ENCODE results near the gene HSD17B1.

- TF ChIP-seq, protein P1, sequence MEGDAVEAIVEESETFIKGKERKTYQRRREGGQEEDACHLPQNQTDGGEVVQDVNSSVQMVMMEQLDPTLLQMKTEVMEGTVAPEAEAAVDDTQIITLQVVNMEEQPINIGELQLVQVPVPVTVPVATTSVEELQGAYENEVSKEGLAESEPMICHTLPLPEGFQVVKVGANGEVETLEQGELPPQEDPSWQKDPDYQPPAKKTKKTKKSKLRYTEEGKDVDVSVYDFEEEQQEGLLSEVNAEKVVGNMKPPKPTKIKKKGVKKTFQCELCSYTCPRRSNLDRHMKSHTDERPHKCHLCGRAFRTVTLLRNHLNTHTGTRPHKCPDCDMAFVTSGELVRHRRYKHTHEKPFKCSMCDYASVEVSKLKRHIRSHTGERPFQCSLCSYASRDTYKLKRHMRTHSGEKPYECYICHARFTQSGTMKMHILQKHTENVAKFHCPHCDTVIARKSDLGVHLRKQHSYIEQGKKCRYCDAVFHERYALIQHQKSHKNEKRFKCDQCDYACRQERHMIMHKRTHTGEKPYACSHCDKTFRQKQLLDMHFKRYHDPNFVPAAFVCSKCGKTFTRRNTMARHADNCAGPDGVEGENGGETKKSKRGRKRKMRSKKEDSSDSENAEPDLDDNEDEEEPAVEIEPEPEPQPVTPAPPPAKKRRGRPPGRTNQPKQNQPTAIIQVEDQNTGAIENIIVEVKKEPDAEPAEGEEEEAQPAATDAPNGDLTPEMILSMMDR (IDR thresholded peaks at IDR 0.05; ENCODE audit: poor library complexity, severe bottlenecking): no peak
- no peak for TF ChIP-seq POLR2AphosphoS5 (IDR thresholded peaks at IDR 0.05)
- TF ChIP-seq EZH2 (IDR thresholded peaks at IDR 0.05; ENCODE audit: borderline replicate concordance, insufficient read depth, low read length, poor library complexity, severe bottlenecking): no peak
- TF ChIP-seq RAD21 (conservative IDR thresholded peaks at IDR 0.05): no peak
- TF ChIP-seq REST (IDR thresholded peaks at IDR 0.05; ENCODE audit: borderline replicate concordance): no peak
- no peak for TF ChIP-seq EP300 (conservative IDR thresholded peaks at IDR 0.05; ENCODE audit: poor library complexity, severe bottlenecking)
- TF ChIP-seq TAF1 (IDR thresholded peaks at IDR 0.05; ENCODE audit: low read depth): no peak
- TF ChIP-seq SMC3 (conservative IDR thresholded peaks at IDR 0.05; ENCODE audit: poor library complexity): no peak
These were observed 33.9 kb downstream of the HSD17B1 start for GRCh38 chr17:42586514-42587230.

Measured in neural cell (in vitro differentiated cells).